ENCODE results near the gene UBL4B.

DNA sequence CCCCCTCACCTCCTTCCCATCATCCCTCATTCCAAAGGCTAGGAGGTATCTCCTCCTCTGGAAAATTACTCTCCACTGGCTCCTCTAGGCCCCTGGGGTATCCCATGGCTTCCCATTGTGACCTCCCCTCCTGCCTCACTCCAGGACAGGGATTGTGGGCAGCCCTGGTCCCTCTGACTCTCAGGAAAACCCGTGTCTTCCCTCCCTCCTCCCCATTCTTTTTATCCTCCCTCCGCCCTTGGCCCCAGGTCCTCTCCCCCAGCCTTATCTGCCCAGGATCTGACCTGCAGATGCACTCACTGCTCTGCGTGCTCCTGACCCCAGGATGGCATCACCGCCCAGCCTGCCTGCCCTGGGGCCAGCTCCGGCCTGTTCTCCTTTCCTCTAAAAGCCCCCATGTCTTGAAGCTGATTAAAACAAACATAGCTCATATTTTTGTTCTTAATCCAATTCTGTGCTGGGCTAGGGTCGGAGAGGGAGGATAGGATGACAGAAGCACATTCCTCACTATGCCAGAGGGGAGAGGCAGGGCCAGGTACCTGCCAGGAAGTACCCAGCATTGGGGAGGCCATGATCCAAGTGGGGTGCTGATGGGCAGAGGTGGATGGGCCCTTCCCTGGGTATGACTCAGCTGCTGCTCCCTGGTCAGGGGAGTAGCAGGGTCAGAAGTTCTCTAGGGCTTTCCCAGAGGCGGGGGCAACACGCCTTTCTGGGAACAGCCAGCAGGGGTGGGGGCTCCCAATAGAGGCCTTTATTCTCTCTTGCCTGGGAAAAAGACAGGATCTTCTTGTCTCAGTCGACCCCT is 13.8 kb upstream of the UBL4B start:
- TF ChIP-seq, protein P1, sequence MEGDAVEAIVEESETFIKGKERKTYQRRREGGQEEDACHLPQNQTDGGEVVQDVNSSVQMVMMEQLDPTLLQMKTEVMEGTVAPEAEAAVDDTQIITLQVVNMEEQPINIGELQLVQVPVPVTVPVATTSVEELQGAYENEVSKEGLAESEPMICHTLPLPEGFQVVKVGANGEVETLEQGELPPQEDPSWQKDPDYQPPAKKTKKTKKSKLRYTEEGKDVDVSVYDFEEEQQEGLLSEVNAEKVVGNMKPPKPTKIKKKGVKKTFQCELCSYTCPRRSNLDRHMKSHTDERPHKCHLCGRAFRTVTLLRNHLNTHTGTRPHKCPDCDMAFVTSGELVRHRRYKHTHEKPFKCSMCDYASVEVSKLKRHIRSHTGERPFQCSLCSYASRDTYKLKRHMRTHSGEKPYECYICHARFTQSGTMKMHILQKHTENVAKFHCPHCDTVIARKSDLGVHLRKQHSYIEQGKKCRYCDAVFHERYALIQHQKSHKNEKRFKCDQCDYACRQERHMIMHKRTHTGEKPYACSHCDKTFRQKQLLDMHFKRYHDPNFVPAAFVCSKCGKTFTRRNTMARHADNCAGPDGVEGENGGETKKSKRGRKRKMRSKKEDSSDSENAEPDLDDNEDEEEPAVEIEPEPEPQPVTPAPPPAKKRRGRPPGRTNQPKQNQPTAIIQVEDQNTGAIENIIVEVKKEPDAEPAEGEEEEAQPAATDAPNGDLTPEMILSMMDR (IDR thresholded peaks at IDR 0.05), result no peak
- no peak for TF ChIP-seq EP300 (IDR thresholded peaks at IDR 0.05)

Measured in ovary (tissue), 3 donors.